Right lobe of liver (tissue), 6 donors: Measurements from ENCODE around the gene PPP1R14C. TPM values are rescaled to one million over a fixed set of nuclear protein-coding genes. Genes with fewer than 3 reads are reported as not detected.

ENCODE experiments used
- ATAC-seq, 4 donors: fragments of 200-7000 bp; cut with Tn5 transposase; one replicate each; pipeline ENCODE4 v1.9.1; 2020; ENCODE audit warnings: mild to moderate bottlenecking in 4 of 4, moderate library complexity in 4 of 4
- DNase-seq, 3 donors: peaks; one replicate each; pipeline ENCODE4 v3.0.0-alpha.2; 2020
- H3K27ac ChIP-seq, 3 donors: fragments of 200-600 bp; one replicate each; pipeline ENCODE4 v1.8.0; 2022
- H3K27me3 ChIP-seq, 2 donors: fragments of 200-600 bp; one replicate each; pipeline ENCODE4 v1.8.0; 2022
- H3K36me3 ChIP-seq, 4 donors: fragments of 200-600 bp; sonication (generic) in 1 of 4; one replicate each; pipeline versions ENCODE4 v1.5.1 to v1.8.0; 2017 to 2022; ENCODE audit warnings: control low read depth in 1 of 4
- H3K4me1 ChIP-seq, 4 donors: fragments of 200-600 bp; sonication (generic) in 1 of 4; one replicate each; pipeline versions ENCODE4 v1.5.1 to v1.8.0; 2017 to 2022; ENCODE audit warnings: control low read depth in 1 of 4
- H3K4me3 ChIP-seq, 3 donors: fragments of 200-600 bp; one replicate each; pipeline ENCODE4 v1.8.0; 2022
- H3K9me3 ChIP-seq, 4 donors: fragments of 200-600 bp; sonication (generic) in 1 of 4; one replicate each; pipeline versions ENCODE4 v1.5.1 to v1.8.0; 2017 to 2022; ENCODE audit warnings: control low read depth in 1 of 4
- CTCF ChIP-seq, 4 donors: fragments of 200-600 bp in 3 of 4; fragments of 450-650 bp in 1 of 4; IDR thresholded peaks; one replicate each; pipeline versions ENCODE4 v1.5.1 to v1.8.0; 2016 to 2022; ENCODE audit warnings: antibody characterized with exemption in 4 of 4, mild to moderate bottlenecking in 2 of 4
- POLR2A ChIP-seq: fragments of 450-650 bp; IDR thresholded peaks from one replicate; pipeline ENCODE4 v1.6.1; 2017; ENCODE audit warnings: antibody characterized with exemption, mild to moderate bottlenecking
- WGBS: methylation state at CpG from one replicate; pipeline ENCODE4 v1.1.6; 2018; ENCODE audit warnings: low coverage, low lambda C conversion rate; ENCODE audit not compliant: insufficient coverage; ENCODE audit errors: missing lambda C conversion rate; 5-methylcytosine and 5-hydroxymethylcytosine counted together
- intact Hi-C, 2 donors: fragments of 100-400 bp; cut with DNase I; formaldehyde crosslinking; loops; one replicate each; pipeline versions ENCODE4 v1.11.2 to v1.14.1; 2022
- total RNA-seq, 6 experiments: library from RNA; depleted of rRNA in 2 of 6; stranded (reverse); fragments of >200 nt in 2 of 6; fragmentation: NEBNext Ultra II Directional in 3 of 6; extraction: Animal tissue kit (Norgen Biotek cat#: 25700) in 3 of 6; gene quantifications; one replicate each; pipeline versions ENCODE4 v1.1.0 to v1.2.4, GENCODE V29; 2016 to 2023
- donor health status: DM: no; HTN: yes; CAD: no.
- donor health status: DM: no; HTN: no; CAD: no.
- donor health status: DM: no; HTN: no; CAD: no.
- donor health status: DM: no; HTN: yes; CAD: no.
- donor health status: DM: no; HTN: yes; CAD: no.

PPP1R14C gene
- total RNA-seq, 6 experiments from 2014 or later, result not detected

- intact Hi-C loops, result no loop called here
Observed at GRCh38 chr6:150227281-150227680, 84.4 kb downstream of the PPP1R14C start.

DNA sequence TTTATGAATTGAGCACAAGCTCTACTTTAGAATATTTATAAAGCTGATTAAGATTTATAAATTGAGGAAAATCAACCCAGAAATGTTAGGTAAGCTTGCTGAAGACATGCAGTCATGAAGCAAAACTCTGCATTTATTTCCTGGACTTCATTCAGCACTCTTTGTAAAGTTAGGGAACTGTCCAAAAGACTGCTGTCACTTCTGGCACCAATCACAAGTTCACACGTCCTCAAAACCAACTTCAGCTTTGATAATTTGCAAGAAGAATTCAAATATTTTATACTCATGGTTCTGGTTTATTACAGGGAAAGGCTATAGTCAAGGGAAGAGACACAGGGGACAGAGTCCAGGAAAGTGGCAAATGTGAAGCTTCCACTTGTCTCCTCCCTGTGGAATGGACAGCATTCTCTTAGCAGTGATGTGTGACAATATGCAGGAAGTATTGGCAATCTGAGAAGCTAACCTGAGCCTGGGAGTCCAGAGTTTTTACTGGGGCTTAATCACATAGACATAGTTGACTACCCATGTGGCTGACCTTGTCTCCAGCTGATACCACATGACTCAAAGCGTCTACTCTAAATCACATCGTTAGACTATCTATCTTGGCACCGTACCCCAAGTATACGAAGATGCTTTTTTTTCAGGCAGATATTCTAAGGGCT is 85.4 kb downstream of the PPP1R14C start:
- no peak for DNase-seq

More at GRCh38 chr6:150227281-150227680, 84.4 kb downstream of the PPP1R14C start:
- no peak for TF ChIP-seq POLR2A
- no peak for TF ChIP-seq CTCF (IDR thresholded peaks at IDR 0.05)
- H3K36me3 ChIP-seq, result no peaks in the 10 kb centered on the region
- H3K9me3 ChIP-seq, result no peaks in the 10 kb centered on the region
- no peak overlapping the region for H3K4me3 ChIP-seq
- no peak for ATAC-seq
- no peaks in the 10 kb centered on the region for H3K27me3 ChIP-seq
- WGBS, result 80% methylated on average over 3 of the region's 3 CpGs
- H3K27ac ChIP-seq, result no peak overlapping the region
- DNase-seq, result no peak
- H3K4me1 ChIP-seq, result no peaks in the 10 kb centered on the region

GRCh38 chr6:150229436-150230163 is 86.8 kb downstream of the PPP1R14C start:
- Histone ChIP-seq H3K9me3 (no peaks in the 10 kb centered on the region), H3K4me1 (no peaks in the 10 kb centered on the region), H3K27me3 (no peaks in the 10 kb centered on the region), H3K27ac (no peak overlapping the region), H3K36me3 (no peaks in the 10 kb centered on the region), H3K4me3 (no peak overlapping the region)
- no peak for TF ChIP-seq POLR2A
- TF ChIP-seq CTCF (IDR thresholded peaks at IDR 0.05), result no peak
- no peak for DNase-seq
- ATAC-seq, result no peak
- intact Hi-C loops, result no loop called here
- 60% methylated on average over 6 of the region's 6 CpGs for WGBS

More for the DNA sequence above, 85.4 kb downstream of the PPP1R14C start:
- Histone ChIP-seq H3K9me3 (no peaks in the 10 kb centered on the region), H3K27ac (no peak overlapping the region), H3K4me1 (no peaks in the 10 kb centered on the region), H3K4me3 (no peak overlapping the region), H3K27me3 (no peaks in the 10 kb centered on the region), H3K36me3 (no peaks in the 10 kb centered on the region)
- TF ChIP-seq CTCF (IDR thresholded peaks at IDR 0.05) (no peak), POLR2A (no peak)
- WGBS, result 65% methylated on average over 5 of the region's 5 CpGs
- no peak for ATAC-seq
- intact Hi-C loops, result no loop called here

DNA sequence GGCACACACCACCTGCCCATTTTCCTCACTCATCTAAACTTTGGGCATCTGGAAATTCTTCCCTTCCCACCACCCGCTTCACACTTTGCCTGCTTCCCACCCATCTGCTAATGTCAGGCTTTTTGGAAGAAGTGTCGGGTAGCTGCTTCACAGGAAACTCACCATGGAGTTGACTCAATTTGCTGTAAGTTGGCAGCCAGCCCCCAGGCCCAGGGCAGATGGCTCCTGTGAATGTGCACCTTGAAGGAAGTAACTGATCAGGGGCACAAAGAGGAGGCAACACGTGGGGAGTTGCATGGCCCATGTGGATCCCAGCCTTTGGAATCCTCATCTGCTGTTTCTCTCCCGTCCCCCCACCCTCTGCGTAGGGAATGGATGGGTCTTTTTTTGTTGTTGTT is 87.3 kb downstream of the PPP1R14C start:
- Histone ChIP-seq H3K9me3 (no peaks in the 10 kb centered on the region), H3K27ac (no peak overlapping the region), H3K4me1 (no peaks in the 10 kb centered on the region), H3K4me3 (no peak overlapping the region), H3K27me3 (no peaks in the 10 kb centered on the region), H3K36me3 (no peaks in the 10 kb centered on the region)
- 77% methylated on average over 5 of the region's 5 CpGs for WGBS
- DNase-seq, result no peak
- TF ChIP-seq POLR2A, result no peak
- no peak for TF ChIP-seq CTCF (IDR thresholded peaks at IDR 0.05)
- intact Hi-C loops, result no loop called here
- no peak for ATAC-seq
